Activated T-cell treated with anti-CD3 and anti-CD28 coated beads for 1 hour (primary cell): ENCODE results near the gene LAG3.

Experiments used
- DNase-seq: peaks from one replicate; pipeline ENCODE4 v3.0.0-alpha.2; 2020; ENCODE audit warnings: low read depth

LAG3 gene

GRCh38 chr12:6753772-6754356, 18.5 kb upstream of the LAG3 start:
- no peak for DNase-seq

GRCh38 chr12:6754411-6754810, 17.9 kb upstream of the LAG3 start:
- no peak for DNase-seq

DNA sequence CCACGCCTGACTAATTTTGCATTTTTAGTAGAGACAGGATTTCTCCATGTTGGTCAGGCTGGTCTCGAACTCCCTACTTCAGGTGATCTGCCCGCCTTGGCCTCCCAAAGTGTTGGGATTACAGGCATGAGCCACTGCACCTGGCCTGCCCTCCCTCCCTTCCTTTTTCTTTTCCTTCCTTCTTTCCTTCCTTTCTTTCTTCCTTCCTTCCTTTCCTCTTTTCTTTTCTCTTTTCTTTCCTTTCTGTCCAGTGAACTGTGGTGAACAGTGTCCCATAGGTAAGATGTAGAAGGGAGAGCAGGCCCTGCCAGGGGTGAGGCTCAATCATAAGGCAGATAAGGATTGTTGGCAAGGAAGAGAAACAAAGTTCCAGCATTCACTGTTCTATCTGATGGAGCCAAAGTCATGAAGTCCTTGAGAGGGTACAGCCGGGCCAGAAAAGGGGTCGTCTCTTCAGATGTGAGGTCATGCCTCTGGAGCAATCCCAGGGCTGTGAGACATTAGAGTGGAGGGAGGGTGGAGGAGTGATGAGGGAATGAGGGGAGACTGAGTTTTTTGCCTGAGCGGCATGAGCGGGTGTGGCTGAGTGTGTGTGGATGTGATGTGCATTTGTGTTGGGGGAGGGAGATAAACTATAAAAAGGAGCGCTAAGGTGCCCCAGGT, 15.2 kb upstream of the LAG3 start:
- DNase-seq, result no peak

- no peak for DNase-seq
Observed at GRCh38 chr12:6758506-6759095, 13.7 kb upstream of the LAG3 start.

GRCh38 chr12:6759741-6760140, 12.6 kb upstream of the LAG3 start:
- no peak for DNase-seq

DNA sequence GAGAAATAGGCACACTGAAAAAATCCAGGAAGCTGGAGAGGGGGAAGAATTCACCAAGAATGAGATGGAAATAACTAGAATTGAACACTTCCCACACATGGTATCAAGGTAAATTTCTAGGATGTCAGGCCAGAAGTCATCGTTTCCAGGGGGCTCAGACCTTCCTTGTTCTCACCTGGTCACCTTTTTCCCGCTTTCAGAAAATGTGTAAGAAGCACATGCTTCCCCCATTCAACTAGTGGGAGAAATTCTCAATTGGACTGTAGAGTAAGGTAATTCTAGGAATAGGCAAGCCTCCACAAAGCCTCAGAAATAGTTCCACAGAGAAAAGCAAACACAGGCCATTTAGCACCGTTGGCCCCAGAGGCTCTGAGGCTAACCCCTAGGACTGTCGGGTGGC, 8.9 kb upstream of the LAG3 start:
- DNase-seq, result no peak

DNA sequence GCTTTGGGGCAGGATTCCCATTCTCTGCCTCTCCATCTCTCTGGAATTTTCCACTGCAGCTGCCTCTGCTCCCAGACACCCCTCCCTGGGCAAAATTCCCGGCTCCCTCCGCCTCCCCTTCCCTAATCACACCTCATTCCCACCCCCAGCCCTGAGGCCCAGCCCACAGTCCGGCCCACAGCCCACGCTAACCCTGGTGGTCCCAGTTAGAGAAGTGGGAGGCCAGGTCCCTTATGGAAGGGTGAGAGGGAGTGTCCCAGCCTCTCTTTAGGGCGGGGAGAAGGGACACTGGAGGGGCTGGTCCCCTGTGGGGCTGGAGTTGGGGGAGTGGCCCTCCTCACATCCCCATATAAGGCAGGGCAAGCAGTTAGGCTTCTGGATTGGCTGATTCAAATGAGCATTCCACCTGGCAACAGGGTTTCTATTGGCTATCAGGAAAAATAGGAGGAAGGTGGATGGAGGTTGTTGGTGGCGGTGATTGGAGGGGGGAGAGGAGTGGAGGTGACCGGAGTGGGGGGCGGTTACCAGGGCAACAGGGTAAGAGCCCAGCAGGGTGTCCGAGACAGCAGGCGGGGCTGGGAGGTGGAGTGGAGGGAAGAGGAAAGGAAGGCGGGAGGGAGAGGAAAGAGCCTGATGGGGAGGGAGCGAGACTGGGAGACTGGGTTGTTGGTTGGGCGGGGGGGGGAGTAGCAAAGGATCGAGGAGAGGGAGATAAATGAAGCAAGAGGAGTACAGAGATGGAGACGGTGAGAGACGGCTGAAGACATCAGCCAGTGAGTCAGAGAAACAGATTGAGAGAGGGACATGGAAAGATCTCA, 8.1 kb upstream of the LAG3 start:
- no peak for DNase-seq

- DNase-seq, result no peak
Observed at GRCh38 chr12:6765048-6765633, 7.2 kb upstream of the LAG3 start.

- no peak for DNase-seq
Observed at GRCh38 chr12:6765634-6766581, 6.4 kb upstream of the LAG3 start, which contains the start of gene PTMS. Gene PTMS (plus strand): TSS chr12:6766363. CDS start chr12:6766706, 343 bp downstream.

- DNase-seq, result peak; percentile 29
Observed at GRCh38 chr12:6766651-6767349, 5.5 kb upstream of the LAG3 start.

DNA sequence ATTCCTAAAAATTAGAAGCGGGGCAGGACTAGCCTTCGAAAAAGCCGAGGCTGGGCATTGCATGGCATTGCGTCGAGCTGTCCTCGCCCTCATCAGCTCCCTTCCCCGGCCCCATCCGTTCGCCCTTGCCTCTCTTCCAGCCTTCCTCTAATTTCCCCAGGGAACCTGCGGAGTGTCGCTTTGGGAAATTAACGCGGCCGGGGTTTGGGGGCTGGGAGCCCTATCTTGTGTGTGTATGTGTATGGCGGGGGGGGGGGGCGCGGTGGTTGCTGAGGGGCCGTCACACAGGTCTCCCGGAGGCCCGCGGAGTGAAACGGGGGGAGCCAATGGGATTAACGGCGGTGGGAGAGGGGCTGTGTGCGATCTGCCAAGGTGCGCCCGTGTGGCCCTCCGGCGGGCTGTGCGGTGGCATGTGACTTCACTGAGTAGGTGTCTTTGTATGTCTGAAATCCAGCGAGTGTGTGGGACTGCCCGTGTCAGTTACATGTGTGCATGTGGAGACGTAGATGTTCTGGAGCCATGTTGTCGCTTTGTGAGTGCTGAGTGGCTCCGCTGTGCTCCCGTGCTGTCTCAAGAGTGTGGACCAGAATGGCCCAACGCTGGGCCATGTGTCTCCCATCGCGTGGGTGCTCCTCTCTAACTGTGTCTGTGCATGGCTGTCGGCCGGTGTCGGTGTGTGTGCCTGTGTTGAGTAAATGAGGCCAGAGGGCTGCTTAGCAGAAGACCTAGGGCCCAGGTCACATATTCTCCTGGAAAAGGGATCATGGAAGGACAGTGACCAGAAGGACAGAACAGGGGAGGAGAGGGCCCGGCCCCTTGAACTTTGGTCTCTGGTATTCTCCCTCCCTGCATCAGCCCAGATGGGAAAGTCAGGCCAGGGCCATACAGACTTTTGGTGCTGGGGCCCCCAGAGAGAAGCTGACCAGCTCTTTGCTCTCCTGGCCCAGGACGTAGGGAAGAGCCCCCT, 4.7 kb upstream of the LAG3 start:
- no peak for DNase-seq

GRCh38 chr12:6768437-6768914, 3.8 kb upstream of the LAG3 start:
- DNase-seq, result no peak

DNA sequence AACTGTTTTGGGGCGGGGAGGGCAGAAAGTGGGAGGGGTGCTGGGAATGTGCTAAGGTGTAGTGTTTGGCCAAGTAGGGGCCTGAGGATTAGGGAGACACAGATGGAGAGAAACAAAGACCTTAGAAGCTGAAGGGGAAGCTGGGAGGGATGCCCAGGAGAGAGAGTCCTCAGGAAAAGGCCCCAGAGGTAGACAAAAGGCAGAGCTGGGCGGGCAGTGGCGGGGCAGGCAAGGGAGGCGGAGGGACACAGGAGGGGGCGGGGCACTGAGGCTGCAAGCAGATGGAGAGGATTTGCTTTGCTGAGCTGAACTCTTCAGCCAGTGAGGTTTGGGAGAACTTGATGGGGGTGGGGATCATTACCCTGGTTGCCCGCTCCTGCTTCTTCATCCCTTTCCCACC, 3.3 kb upstream of the LAG3 start:
- DNase-seq, result no peak

DNA sequence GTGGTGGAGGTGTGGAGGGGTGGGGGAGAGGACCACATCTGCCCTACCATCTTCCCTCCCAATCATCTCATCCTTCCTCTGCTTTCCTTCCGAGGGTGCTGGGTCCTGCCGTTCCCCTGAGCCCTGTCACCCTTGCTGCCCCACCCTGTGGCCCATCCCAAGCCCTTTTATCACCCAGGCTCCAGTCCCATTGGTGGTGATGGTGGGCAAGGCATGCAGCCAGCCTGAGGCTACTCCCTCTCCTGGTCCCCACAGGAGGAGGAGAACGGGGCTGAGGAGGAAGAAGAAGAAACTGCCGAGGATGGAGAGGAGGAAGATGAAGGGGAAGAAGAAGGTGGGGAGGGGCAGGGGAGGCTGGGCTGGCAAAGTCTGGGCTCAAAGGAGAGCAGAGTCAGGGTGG, 2.7 kb upstream of the LAG3 start:
- DNase-seq, result no peak

GRCh38 chr12:6770094-6770493, 2.2 kb upstream of the LAG3 start:
- no peak for DNase-seq

DNA sequence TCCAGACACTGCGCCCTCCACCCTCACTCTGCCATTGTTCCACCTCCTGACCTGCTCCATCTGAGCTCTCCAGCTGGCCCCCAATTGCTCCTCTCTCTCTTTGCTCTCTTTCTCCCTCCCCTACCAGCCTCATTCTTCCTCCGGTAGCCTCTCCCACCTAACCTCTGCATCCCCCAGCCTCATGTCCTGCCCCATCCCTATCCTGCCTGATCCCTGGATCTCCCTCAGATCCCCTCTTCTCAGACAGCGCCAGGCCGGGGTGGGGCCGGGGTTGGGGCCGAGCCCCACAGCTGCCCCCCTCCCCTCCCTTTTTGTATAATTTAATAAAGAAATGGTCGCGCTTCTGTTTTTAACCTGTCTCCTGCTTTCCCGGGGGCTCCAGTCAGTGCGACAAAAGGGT, 1.7 kb upstream of the LAG3 start:
- DNase-seq, result no peak

DNA sequence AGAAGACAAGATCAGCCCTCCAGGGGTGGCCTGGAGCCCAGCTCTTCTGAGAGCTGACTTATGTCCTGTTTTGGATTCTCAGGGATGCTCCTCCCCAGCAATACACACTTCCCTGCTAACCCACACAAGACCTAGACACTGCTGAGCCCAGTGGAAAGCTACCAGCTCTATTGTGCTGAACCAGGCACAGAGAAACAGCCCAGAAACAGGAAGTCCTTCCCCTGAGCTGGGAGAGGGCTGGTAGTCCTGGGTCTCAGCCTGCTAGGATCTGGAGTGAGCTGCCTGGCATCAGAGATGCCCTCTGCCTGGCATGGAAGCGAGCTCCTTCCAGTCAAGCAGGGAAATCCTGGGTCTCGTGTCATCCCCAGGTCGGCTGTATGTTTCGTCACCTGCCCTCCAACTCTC, 1.2 kb upstream of the LAG3 start:
- DNase-seq, result no peak

- DNase-seq, result no peak
Observed at GRCh38 chr12:6771509-6772330, 600 bp upstream of the LAG3 start.
